ENCODE measurements around the gene LPAR3.

The LPAR3 gene

GRCh38 chr1:84827555-84827954 lies 65.5 kb downstream of the LPAR3 start:
- no peak for DNase-seq (ENCODE audit: low spot score)

DNA sequence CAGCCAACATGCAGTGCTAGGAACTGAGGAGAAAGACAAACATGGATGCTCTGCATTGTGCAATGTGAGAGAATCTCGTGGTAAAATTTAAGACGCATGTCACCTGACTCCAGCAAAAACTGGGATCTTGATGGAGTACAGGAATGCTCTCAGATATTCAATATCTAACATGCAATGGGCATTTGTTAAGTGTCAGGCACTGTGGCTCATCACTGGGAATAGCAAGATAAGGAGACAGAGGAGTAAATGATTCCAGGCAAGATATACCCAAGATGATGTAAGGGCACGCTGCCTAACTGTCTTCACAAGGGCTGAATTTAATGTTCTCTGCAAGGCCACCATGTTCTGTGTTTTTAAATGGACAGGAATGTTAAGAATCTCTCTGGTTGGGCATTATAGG lies 67.8 kb downstream of the LPAR3 start:
- DNase-seq (ENCODE audit: low spot score), result no peak

DNA sequence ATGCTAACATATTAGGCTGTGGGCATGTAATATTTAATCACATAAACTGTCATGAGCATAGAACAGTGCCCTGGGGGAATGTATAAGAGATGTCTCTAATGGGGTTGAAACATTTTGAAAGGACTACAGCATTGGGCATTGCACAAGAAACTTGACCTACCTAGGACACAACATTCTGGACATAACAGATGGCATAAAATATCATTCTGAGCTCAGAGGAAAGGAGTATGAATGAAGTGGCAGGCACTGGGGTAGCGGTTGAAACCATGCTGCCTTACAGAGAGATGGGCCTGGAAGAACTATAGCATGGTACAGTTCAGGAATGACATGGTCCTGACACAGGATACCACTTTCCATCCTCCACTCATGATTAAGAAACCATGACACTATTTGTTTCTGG lies 69.0 kb downstream of the LPAR3 start:
- no peak for DNase-seq (ENCODE audit: low spot score)

GRCh38 chr1:84823511-84823910 lies 69.5 kb downstream of the LPAR3 start:
- no peak for DNase-seq (ENCODE audit: low spot score)

GRCh38 chr1:84810343-84810742 lies 82.7 kb downstream of the LPAR3 start:
- DNase-seq (ENCODE audit: low spot score), result no peak

- DNase-seq (ENCODE audit: low spot score), result no peak
Observed at GRCh38 chr1:84809023-84809422, 84.0 kb downstream of the LPAR3 start.

DNA sequence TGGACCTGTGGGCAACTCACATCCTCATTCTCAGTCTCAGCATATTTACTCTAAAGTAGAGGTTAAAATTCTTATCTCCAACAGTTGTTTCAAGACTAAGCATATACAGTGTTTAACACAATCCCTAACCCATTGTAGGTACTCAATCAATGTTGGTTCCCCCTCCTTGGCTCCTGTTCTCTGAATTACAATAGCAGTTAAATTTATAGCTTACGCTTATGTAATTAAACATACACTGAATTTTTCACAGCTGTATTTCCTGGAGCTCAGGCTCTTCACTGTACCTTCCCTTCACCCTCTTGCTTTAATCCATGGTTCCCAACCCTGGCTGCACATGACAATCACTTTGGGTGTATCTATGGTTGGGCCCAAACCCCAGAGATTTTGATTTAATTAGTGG lies 89.4 kb downstream of the LPAR3 start:
- DNase-seq (ENCODE audit: low spot score), result no peak

DNA sequence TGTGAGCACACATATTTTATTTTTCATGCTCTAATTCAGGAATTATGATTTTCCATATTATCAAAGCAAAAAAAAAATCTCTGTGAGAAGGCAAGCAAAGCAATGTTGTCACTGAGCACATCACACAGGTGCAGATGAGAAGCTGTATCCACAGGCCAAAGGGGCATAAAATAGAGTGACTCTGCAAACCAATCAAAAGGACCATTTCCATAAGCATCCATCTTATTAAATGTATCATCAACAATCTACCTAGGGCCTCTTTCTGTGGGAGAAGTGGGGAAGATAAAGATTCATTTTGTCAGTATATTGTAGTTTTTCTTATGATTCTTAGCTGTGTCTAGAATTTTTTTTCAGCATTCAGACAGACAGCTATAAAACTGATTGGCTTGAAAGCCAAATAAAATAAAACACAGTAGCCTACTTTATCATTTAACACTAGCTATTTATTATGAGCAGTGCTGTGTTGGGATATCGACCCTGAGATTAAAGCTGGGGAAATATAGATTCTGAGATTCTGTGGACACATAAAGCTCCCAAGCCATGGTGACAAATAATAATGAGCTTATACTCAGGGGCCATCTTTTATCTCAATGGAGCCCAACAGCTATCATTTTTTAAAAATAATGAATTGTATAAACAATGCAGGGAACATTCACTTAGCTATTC lies 90.3 kb downstream of the LPAR3 start:
- no peak for DNase-seq (ENCODE audit: low spot score)

GRCh38 chr1:84800090-84801073 lies 92.6 kb downstream of the LPAR3 start:
- DNase-seq (ENCODE audit: low spot score), result no peak

- DNase-seq (ENCODE audit: low spot score), result no peak
Observed at GRCh38 chr1:84797603-84798002, 95.4 kb downstream of the LPAR3 start.

GRCh38 chr1:84795966-84796600 lies 96.9 kb downstream of the LPAR3 start:
- no peak for DNase-seq (ENCODE audit: low spot score)

DNA sequence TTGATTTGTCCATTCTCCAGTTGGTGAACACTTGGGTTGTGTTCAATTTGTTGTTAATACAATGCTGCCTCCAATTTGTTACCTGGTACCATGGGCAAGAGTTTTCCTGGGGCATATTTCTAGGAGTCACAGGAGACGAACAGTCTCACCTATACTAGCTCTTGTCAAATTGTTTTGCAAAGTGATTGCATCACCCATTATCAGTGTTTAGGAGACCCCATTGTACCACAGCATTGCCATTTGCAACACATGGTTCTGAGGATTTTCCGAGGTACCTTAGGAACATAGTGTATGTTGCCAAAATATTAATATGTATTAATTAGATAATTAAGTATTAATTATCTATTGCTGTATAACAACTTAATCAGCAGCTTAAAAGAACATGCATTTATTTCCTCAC lies 97.8 kb downstream of the LPAR3 start:
- DNase-seq (ENCODE audit: low spot score), result no peak

- no peak for DNase-seq (ENCODE audit: low spot score)
Observed at GRCh38 chr1:84792421-84792820, 100.6 kb downstream of the LPAR3 start.

DNA sequence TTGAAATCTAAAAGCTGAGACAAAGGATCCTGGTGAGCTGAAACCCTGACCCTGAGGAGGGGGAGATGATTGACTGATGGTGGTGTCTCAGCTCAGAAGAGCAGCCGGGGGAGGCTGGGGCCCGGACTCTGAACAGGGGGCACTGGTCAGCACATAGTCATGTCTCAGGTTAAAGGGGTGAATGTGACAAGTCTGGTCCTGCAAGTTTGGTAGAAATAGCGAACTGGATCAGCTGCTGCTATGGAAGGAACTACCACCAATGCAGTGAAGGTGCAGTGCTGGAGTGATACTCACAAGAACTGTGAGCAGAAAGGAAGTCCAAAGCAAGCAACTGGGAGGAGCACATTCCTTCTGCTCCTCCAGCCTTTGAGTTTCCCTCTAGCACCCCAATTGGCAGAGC lies 104.0 kb downstream of the LPAR3 start:
- DNase-seq (ENCODE audit: low spot score), result no peak

GRCh38 chr1:84785271-84786036 lies 107.6 kb downstream of the LPAR3 start:
- no peak for DNase-seq (ENCODE audit: low spot score)

- DNase-seq (ENCODE audit: low spot score), result no peak
Observed at GRCh38 chr1:84782881-84783280, 110.1 kb downstream of the LPAR3 start.

DNA sequence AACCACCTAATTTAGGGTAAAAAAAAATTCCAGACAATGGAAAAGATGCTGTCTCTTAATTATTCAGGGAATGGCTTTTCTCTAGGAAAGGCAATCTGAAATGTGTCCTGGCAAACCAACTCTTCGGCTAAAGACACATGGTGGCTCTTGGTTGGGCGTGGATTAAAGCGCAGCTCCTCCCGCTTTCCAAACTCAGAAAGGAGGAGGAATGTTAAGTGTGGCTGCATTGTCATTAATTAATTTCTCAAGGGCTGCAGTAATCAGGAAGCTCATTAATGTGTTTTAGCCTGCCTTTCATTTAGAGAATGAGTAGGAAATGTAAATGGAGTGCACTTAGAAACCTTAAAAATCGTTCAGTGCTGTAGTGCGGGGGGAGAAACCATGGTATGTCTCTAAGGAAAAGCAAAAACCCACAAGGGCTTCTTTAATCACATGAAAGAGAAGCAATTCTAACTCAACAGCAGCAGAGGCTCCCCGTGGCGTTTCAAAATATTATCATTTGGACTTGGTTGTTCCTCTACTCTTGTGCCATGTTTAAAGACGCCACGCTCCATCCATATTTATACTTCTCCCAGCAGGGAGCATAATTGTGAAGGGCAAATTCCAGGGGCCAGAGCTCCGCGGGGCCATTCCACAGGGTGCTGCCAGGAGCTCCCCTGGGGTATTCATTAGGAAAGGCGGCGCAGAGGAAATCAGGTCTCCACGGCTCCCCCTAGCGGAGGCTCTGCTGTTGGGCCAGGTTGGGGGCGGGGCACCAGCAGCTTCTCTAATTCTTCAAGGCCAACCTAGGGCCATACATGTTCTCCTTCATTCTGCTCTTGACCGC lies 110.8 kb downstream of the LPAR3 start:
- peak; percentile 84 for DNase-seq (ENCODE audit: low spot score)

DNA sequence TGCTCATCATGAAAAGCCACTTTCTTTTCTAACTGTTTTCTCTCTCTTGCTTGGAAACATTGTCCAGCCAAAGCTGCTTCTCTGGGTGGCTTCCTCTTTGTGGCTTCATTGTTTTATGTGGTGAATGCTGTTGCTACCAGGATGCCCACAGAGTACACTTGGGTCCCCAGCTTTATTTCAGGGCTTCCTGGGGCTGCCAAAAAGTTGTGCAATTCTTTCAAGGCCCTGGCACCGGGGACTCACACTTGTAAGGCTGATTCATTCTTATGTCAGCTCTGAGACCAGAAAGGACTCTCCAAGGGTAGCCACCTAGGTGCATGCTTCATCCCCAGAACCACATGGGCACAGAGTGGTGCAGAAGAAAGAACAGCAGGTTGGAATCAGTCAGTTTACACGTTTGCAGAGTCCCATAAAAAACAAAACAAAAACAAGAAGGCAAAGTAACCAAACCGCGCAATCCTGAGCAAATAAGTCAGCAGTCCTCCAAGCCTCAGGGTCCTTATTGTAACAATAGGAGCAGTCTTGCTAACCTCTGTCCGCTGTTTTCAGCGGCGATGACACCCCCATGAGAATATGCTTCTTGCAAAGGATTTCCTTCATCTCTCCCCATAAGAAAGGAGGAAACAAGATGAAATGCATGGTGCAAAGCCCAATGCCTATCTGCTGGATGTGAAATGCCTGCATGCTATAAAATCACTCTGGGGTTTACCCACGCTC lies 112.8 kb downstream of the LPAR3 start:
- no peak for DNase-seq (ENCODE audit: low spot score)

DNA sequence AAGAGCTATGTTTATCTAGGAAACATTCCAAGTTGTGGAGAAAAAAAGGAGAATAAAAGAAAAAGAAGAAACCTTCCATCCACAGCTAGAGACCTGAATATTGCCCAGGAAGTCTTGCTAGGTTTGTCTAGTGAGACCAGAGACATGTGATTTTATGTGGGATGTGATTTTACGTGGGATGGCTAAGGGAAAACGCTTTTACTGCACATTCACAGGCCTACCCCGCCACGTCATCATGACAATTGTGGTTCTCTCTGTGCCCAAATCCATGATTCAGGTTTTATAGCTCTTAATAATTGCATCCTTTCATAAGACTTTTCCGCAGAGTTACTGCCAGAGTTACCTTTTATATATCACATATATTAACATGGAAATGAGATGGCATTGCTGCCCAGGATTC lies 116.4 kb downstream of the LPAR3 start:
- no peak for DNase-seq (ENCODE audit: low spot score)

DNA sequence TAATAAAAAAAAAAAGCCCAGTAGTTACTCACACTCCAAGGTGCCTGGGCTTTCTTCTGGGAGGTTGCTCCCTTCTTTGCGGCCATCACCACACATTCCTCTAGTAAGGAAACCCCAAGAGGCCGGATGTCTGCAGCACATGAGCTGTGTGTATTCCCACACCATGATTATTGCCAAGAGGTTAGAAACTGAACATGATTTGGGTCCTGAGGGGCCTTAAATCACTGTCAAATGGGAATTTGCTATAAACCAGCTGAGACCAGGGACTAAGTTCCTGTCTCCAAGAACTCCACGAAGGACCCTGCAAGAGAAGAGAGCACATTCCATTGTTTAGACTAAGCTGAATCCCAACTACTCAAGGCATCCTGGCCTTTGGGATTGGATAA lies 117.5 kb downstream of the LPAR3 start:
- no peak for DNase-seq (ENCODE audit: low spot score)

All from D341Med (cell line).